ENCODE data around the gene NFIA.

NFIA gene

GRCh38 chr1:61322769-61323168 lies 240.4 kb downstream of the NFIA start:
- H3K4me3 ChIP-seq (ENCODE audit: low read length, poor library complexity, severe bottlenecking), result no peak overlapping the region
- H3F3A ChIP-seq (ENCODE audit: low read depth), result no peaks in the 10 kb centered on the region
- no peaks in the 10 kb centered on the region for H3K9me2 ChIP-seq (replicated peaks; ENCODE audit: low read depth, low read length)
- no peaks in the 10 kb centered on the region for H3K36me3 ChIP-seq (ENCODE audit: insufficient read depth, low read length)
- H3K9me3 ChIP-seq (ENCODE audit: insufficient read depth, low read depth, low read length), result no peaks in the 10 kb centered on the region
- H3K4me1 ChIP-seq (ENCODE audit: insufficient read depth, low read length, poor library complexity, severe bottlenecking), result no peaks in the 10 kb centered on the region
- H3K27me3 ChIP-seq (ENCODE audit: insufficient read depth, low read length, poor library complexity, severe bottlenecking), result no peaks in the 10 kb centered on the region
- no peaks in the 10 kb centered on the region for H4K20me1 ChIP-seq (ENCODE audit: insufficient read depth, low read length, poor library complexity, severe bottlenecking)
- no peak overlapping the region for H3K9ac ChIP-seq (ENCODE audit: low read depth, low read length, poor library complexity, severe bottlenecking)
- no peaks in the 10 kb centered on the region for H3K79me2 ChIP-seq (ENCODE audit: insufficient read depth, low read length)
- TF ChIP-seq CTCF (conservative IDR thresholded peaks at IDR 0.05; ENCODE audit: low read length), result no peak
- TF ChIP-seq EZH2phosphoT487 (IDR thresholded peaks at IDR 0.05; ENCODE audit: borderline replicate concordance), result no peak
- H2AFZ ChIP-seq (ENCODE audit: low read length), result no peak overlapping the region
- H3K4me2 ChIP-seq (ENCODE audit: low read depth, low read length, poor library complexity, severe bottlenecking), result no peak overlapping the region

DNA sequence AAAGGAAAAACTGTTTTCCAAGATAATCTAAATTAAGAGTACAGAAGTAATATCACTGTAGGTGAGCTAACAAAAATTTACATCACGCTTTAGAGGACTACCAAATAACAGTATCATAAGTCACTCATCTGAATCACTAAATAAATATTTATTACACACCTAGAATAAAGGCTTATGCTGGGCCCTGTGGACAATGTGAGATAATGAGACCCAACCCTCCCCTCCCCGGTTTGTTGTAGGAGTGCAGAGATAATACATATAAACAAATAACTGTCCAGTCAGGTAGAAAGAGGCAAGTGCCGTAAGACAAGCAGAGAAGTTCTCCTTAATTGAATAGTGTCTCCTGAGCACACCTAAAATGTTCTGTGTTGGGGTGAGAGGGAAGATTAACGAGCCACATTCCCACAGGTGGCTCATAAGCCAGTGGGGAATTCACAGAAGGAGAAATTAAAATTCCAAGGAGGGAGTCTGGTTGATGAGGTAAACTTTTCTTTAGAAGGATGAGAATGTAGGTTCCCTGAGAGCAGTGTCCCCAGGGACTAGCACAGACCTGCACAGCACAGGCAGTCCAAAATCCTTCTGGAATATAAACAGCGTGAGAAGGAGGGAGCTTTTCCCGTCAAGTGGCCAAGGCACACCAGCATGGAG lies 241.4 kb downstream of the NFIA start:
- H3K4me1 ChIP-seq (ENCODE audit: insufficient read depth, low read length, poor library complexity, severe bottlenecking), result no peaks in the 10 kb centered on the region
- H3F3A ChIP-seq (ENCODE audit: low read depth), result no peaks in the 10 kb centered on the region
- no peaks in the 10 kb centered on the region for H3K9me3 ChIP-seq (ENCODE audit: insufficient read depth, low read depth, low read length)
- H3K9ac ChIP-seq (ENCODE audit: low read depth, low read length, poor library complexity, severe bottlenecking), result no peak overlapping the region
- no peak overlapping the region for H2AFZ ChIP-seq (ENCODE audit: low read length)
- TF ChIP-seq CTCF (conservative IDR thresholded peaks at IDR 0.05; ENCODE audit: low read length), result no peak
- no peak for TF ChIP-seq EZH2phosphoT487 (IDR thresholded peaks at IDR 0.05; ENCODE audit: borderline replicate concordance)
- no peaks in the 10 kb centered on the region for H3K27me3 ChIP-seq (ENCODE audit: insufficient read depth, low read length, poor library complexity, severe bottlenecking)
- H3K4me3 ChIP-seq (ENCODE audit: low read length, poor library complexity, severe bottlenecking), result no peak overlapping the region
- H3K79me2 ChIP-seq (ENCODE audit: insufficient read depth, low read length), result no peaks in the 10 kb centered on the region
- H3K36me3 ChIP-seq (ENCODE audit: insufficient read depth, low read length), result no peaks in the 10 kb centered on the region
- no peaks in the 10 kb centered on the region for H4K20me1 ChIP-seq (ENCODE audit: insufficient read depth, low read length, poor library complexity, severe bottlenecking)
- H3K9me2 ChIP-seq (replicated peaks; ENCODE audit: low read depth, low read length), result no peaks in the 10 kb centered on the region
- no peak overlapping the region for H3K4me2 ChIP-seq (ENCODE audit: low read depth, low read length, poor library complexity, severe bottlenecking)

DNA sequence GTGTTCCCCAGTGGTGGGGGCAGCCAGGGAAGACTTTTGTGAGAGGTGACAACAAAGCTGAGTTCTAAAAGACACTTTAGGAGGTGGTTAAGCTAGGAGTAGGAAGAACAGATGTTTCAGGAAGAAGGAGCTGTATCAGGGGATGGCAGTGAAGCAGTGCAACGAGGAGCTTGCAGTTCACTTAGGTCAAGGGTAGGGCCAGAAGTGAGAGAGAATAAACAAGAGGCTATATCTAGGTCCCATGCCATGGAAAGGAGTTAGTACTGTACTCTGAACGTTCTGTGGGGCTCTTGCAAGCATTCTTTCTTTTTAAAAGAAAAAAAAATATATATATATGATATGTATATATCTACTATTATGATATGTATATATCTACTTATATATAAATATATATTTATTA lies 244.4 kb downstream of the NFIA start:
- Histone ChIP-seq H3K4me3 (ENCODE audit: low read length, poor library complexity, severe bottlenecking) (no peak overlapping the region), H3K9me3 (ENCODE audit: insufficient read depth, low read depth, low read length) (no peaks in the 10 kb centered on the region), H3K4me2 (ENCODE audit: low read depth, low read length, poor library complexity, severe bottlenecking) (no peak overlapping the region), H3K9ac (ENCODE audit: low read depth, low read length, poor library complexity, severe bottlenecking) (no peak overlapping the region), H3K4me1 (ENCODE audit: insufficient read depth, low read length, poor library complexity, severe bottlenecking) (no peaks in the 10 kb centered on the region), H3F3A (ENCODE audit: low read depth) (no peaks in the 10 kb centered on the region), H3K9me2 (replicated peaks; ENCODE audit: low read depth, low read length) (no peaks in the 10 kb centered on the region), H3K27me3 (ENCODE audit: insufficient read depth, low read length, poor library complexity, severe bottlenecking) (no peaks in the 10 kb centered on the region), H4K20me1 (ENCODE audit: insufficient read depth, low read length, poor library complexity, severe bottlenecking) (no peaks in the 10 kb centered on the region), H3K36me3 (ENCODE audit: insufficient read depth, low read length) (no peaks in the 10 kb centered on the region), H2AFZ (ENCODE audit: low read length) (no peak overlapping the region), H3K79me2 (ENCODE audit: insufficient read depth, low read length) (no peaks in the 10 kb centered on the region)
- TF ChIP-seq CTCF (conservative IDR thresholded peaks at IDR 0.05; ENCODE audit: low read length) (no peak), EZH2phosphoT487 (IDR thresholded peaks at IDR 0.05; ENCODE audit: borderline replicate concordance) (no peak)

Measured in Loucy (cell line).